22Rv1 (cell line): Measurements from ENCODE around the gene ACAN.

Experiments used
- H3K27ac ChIP-seq: fragments of 450-650 bp; 2 replicates; pipeline ENCODE4 v1.5.1; 2017
- ZFX ChIP-seq: fragments of 450-650 bp; IDR thresholded peaks from 2 replicates; pipeline ENCODE4 v1.6.1; 2017; ENCODE audit warnings: antibody characterized with exemption, borderline replicate concordance
- TF ChIP-seq, protein P1 (sequence below): fragments of 450-650 bp; IDR thresholded peaks from 2 replicates; pipeline ENCODE4 v1.5.1; 2017; ENCODE audit warnings: mild to moderate bottlenecking

The ACAN gene

DNA sequence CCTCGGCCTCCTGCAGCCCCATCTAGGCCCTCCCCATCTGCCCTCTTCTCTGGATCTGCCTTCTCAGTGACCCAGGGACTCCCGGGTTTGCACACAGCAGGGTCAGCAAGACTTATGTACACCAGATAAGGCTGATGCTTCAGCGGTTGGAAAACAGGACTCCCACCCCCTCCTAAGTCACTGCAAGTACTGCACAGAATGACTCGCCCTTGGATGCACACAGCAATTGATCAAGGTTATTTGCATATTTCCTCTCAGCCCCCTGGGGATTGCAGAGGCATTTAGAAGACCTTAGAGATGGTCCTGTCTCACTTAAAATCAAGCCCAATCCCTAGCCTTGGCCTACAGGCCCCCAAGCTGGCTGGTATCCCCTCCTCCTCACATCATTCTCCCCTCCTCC lies 8.9 kb downstream of the ACAN start:
- TF ChIP-seq, protein P1, sequence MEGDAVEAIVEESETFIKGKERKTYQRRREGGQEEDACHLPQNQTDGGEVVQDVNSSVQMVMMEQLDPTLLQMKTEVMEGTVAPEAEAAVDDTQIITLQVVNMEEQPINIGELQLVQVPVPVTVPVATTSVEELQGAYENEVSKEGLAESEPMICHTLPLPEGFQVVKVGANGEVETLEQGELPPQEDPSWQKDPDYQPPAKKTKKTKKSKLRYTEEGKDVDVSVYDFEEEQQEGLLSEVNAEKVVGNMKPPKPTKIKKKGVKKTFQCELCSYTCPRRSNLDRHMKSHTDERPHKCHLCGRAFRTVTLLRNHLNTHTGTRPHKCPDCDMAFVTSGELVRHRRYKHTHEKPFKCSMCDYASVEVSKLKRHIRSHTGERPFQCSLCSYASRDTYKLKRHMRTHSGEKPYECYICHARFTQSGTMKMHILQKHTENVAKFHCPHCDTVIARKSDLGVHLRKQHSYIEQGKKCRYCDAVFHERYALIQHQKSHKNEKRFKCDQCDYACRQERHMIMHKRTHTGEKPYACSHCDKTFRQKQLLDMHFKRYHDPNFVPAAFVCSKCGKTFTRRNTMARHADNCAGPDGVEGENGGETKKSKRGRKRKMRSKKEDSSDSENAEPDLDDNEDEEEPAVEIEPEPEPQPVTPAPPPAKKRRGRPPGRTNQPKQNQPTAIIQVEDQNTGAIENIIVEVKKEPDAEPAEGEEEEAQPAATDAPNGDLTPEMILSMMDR = no peak
- no peak for TF ChIP-seq ZFX

DNA sequence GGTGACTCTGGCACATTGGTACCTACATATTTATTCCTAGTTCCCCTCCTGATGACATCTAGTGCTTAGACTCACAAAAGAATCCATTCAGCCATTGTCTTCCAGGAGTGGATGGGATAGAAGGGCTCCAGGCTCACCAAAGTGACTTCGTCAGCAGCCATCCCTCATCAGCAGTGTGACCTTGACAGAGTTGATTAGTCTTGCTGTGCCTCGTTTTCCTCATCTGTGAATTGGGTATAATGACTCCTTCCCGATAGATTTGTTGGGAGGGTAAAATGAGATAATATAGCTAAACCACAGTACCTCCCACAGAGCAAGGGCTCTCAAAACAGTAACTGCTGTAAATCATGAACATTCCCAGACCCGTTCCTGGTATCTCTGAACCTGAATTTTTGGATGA lies 10.7 kb downstream of the ACAN start:
- no peak overlapping the region for H3K27ac ChIP-seq
- TF ChIP-seq ZFX = no peak
- TF ChIP-seq, protein P1 = no peak

More for the DNA sequence above, 8.9 kb downstream of the ACAN start:
- H3K27ac ChIP-seq = no peak overlapping the region

GRCh38 chr15:88814393-88814792 lies 11.2 kb downstream of the ACAN start:
- TF ChIP-seq, protein P1 = no peak
- no peak for TF ChIP-seq ZFX
- H3K27ac ChIP-seq = no peak overlapping the region

GRCh38 chr15:88818920-88819319 lies 15.7 kb downstream of the ACAN start:
- TF ChIP-seq ZFX = no peak
- no peak overlapping the region for H3K27ac ChIP-seq

- TF ChIP-seq, protein P1 = no peak
- no peak for TF ChIP-seq ZFX
- no peak overlapping the region for H3K27ac ChIP-seq
Measured at GRCh38 chr15:88821993-88822392, 18.8 kb downstream of the ACAN start.

GRCh38 chr15:88828791-88829190 lies 25.6 kb downstream of the ACAN start:
- no peak overlapping the region for H3K27ac ChIP-seq
- TF ChIP-seq, protein P1 = no peak
- no peak for TF ChIP-seq ZFX

GRCh38 chr15:88830016-88830415 lies 26.8 kb downstream of the ACAN start:
- TF ChIP-seq ZFX = no peak
- no peak overlapping the region for H3K27ac ChIP-seq

- no peak overlapping the region for H3K27ac ChIP-seq
- TF ChIP-seq, protein P1 = no peak
- TF ChIP-seq ZFX = no peak
Measured at GRCh38 chr15:88832820-88833730, 29.8 kb downstream of the ACAN start.
